ENCODE data around the gene SCAMP1. TPM values are rescaled to one million over a fixed set of nuclear protein-coding genes. Genes with fewer than 3 reads are reported as not detected.

Gene SCAMP1
- total and polyA plus RNA-seq, 2 experiments from 2014 or later: 22.4 to 47.6 TPM

GRCh38 chr5:78472469-78473106, 112.2 kb downstream of the SCAMP1 start:
- Histone ChIP-seq H3K27me3 (no peaks in the 10 kb centered on the region), H3K4me2 (no peak overlapping the region), H3K27ac (no peak overlapping the region), H2AFZ (no peak overlapping the region), H3K36me3 (replicated peaks; ENCODE audit: insufficient read depth, low read depth) (no peaks in the 10 kb centered on the region), H4K20me1 (ENCODE audit: insufficient read depth, poor library complexity, severe bottlenecking) (no peaks in the 10 kb centered on the region), H3K4me1 (ENCODE audit: insufficient read depth) (no peaks in the 10 kb centered on the region), H3K4me3 (no peak overlapping the region), H3K79me2 (no peaks in the 10 kb centered on the region), H3K9me3 (ENCODE audit: low read depth) (no peaks in the 10 kb centered on the region), H3K9me2 (replicated peaks; ENCODE audit: insufficient read depth) (no peaks in the 10 kb centered on the region)
- no peak for TF ChIP-seq EZH2 (IDR thresholded peaks at IDR 0.05; ENCODE audit: borderline replicate concordance)
- peak; percentile 27 for TF ChIP-seq CTCF (IDR thresholded peaks at IDR 0.05; ENCODE audit: poor library complexity)
- DNase-seq (ENCODE audit: low spot score): no peak

- H3K9me2 ChIP-seq (replicated peaks; ENCODE audit: insufficient read depth): no peaks in the 10 kb centered on the region
- no peak for DNase-seq (ENCODE audit: low spot score)
- H3K4me2 ChIP-seq: no peak overlapping the region
- H3K4me3 ChIP-seq: no peak overlapping the region
- no peaks in the 10 kb centered on the region for H3K9me3 ChIP-seq (ENCODE audit: low read depth)
- no peaks in the 10 kb centered on the region for H3K79me2 ChIP-seq
- H2AFZ ChIP-seq: no peak overlapping the region
- no peak overlapping the region for H3K27ac ChIP-seq
- 100% methylated on average over 1 of the region's 1 CpG for WGBS (ENCODE audit: low lambda C conversion rate, missing lambda C conversion rate)
- TF ChIP-seq EZH2phosphoT487 (IDR thresholded peaks at IDR 0.05; ENCODE audit: low read depth, severe bottlenecking, unreplicated experiment): no peak
- no peak for TF ChIP-seq CTCF (IDR thresholded peaks at IDR 0.05; ENCODE audit: poor library complexity)
- H3K4me1 ChIP-seq (ENCODE audit: insufficient read depth): no peaks in the 10 kb centered on the region
- no peaks in the 10 kb centered on the region for H3K27me3 ChIP-seq
- no peaks in the 10 kb centered on the region for H4K20me1 ChIP-seq (ENCODE audit: insufficient read depth, poor library complexity, severe bottlenecking)
- H3K36me3 ChIP-seq (replicated peaks; ENCODE audit: insufficient read depth, low read depth): no peaks in the 10 kb centered on the region
Observed at GRCh38 chr5:78473751-78474150, 113.3 kb downstream of the SCAMP1 start.

- no peaks in the 10 kb centered on the region for H3K4me1 ChIP-seq (ENCODE audit: insufficient read depth)
- no peaks in the 10 kb centered on the region for H3K36me3 ChIP-seq (replicated peaks; ENCODE audit: insufficient read depth, low read depth)
- TF ChIP-seq EZH2phosphoT487 (IDR thresholded peaks at IDR 0.05; ENCODE audit: low read depth, severe bottlenecking, unreplicated experiment): no peak
- no peak for TF ChIP-seq EZH2 (IDR thresholded peaks at IDR 0.05; ENCODE audit: borderline replicate concordance)
- TF ChIP-seq CTCF (IDR thresholded peaks at IDR 0.05; ENCODE audit: poor library complexity): no peak
- DNase-seq (ENCODE audit: low spot score): no peak
- no peaks in the 10 kb centered on the region for H3K9me3 ChIP-seq (ENCODE audit: low read depth)
- H2AFZ ChIP-seq: no peak overlapping the region
- no peaks in the 10 kb centered on the region for H3K9me2 ChIP-seq (replicated peaks; ENCODE audit: insufficient read depth)
- WGBS (ENCODE audit: low lambda C conversion rate, missing lambda C conversion rate): 94% methylated on average over 3 of the region's 3 CpGs
- no peak overlapping the region for H3K4me2 ChIP-seq
- no peak overlapping the region for H3K27ac ChIP-seq
- no peak overlapping the region for H3K4me3 ChIP-seq
- no peaks in the 10 kb centered on the region for H3K27me3 ChIP-seq
- H3K79me2 ChIP-seq: no peaks in the 10 kb centered on the region
- H4K20me1 ChIP-seq (ENCODE audit: insufficient read depth, poor library complexity, severe bottlenecking): no peaks in the 10 kb centered on the region
Observed at GRCh38 chr5:78475370-78475769, 115.0 kb downstream of the SCAMP1 start.

DNA sequence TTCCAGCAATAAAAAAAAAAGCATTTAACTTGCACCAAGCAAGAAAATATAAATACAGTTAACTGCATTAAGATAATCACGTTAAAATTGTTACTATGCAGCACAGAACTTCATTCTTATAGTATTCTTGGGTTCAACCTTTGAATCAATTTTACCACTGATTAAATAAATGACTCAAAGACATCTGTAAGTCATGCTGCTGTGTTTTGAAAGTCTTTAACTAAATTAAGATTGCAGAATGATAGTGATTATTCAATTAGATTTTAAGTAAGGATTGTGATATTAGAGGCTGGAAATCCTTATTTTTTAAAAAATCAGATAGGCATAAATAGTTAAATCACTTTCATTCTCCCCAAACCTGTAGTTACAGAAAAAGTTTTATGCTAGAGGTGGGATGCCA, 116.4 kb downstream of the SCAMP1 start:
- H3K4me2 ChIP-seq: no peak overlapping the region
- WGBS (ENCODE audit: low lambda C conversion rate, missing lambda C conversion rate): 91% methylated on average over 1 of the region's 1 CpG
- no peaks in the 10 kb centered on the region for H3K27me3 ChIP-seq
- H3K4me3 ChIP-seq: no peak overlapping the region
- no peak for DNase-seq (ENCODE audit: low spot score)
- H4K20me1 ChIP-seq (ENCODE audit: insufficient read depth, poor library complexity, severe bottlenecking): no peaks in the 10 kb centered on the region
- H3K9me3 ChIP-seq (ENCODE audit: low read depth): no peaks in the 10 kb centered on the region
- H3K79me2 ChIP-seq: no peaks in the 10 kb centered on the region
- TF ChIP-seq EZH2 (IDR thresholded peaks at IDR 0.05; ENCODE audit: borderline replicate concordance): no peak
- no peak for TF ChIP-seq EZH2phosphoT487 (IDR thresholded peaks at IDR 0.05; ENCODE audit: low read depth, severe bottlenecking, unreplicated experiment)
- no peak for TF ChIP-seq CTCF (IDR thresholded peaks at IDR 0.05; ENCODE audit: poor library complexity)
- no peaks in the 10 kb centered on the region for H3K9me2 ChIP-seq (replicated peaks; ENCODE audit: insufficient read depth)
- no peak overlapping the region for H3K27ac ChIP-seq
- no peaks in the 10 kb centered on the region for H3K4me1 ChIP-seq (ENCODE audit: insufficient read depth)
- no peaks in the 10 kb centered on the region for H3K36me3 ChIP-seq (replicated peaks; ENCODE audit: insufficient read depth, low read depth)
- H2AFZ ChIP-seq: no peak overlapping the region

Measured in hepatocyte (in vitro differentiated cells).